Sigmoid colon (tissue), 7 donors: ENCODE results near the gene GPR25. TPM values are rescaled to one million over a fixed set of nuclear protein-coding genes. Genes with fewer than 3 reads are reported as not detected.

Source experiments
- DNase-seq: peaks from one replicate; pipeline ENCODE4 v3.0.0-alpha.2; 2019
- H3K27ac ChIP-seq, 4 donors: fragments of 200-600 bp; sonication (generic); one replicate each; pipeline ENCODE4 v1.5.1; 2016 to 2019; ENCODE audit warnings: mild to moderate bottlenecking in 1 of 4
- H3K27me3 ChIP-seq, 3 donors: fragments of 200-600 bp; sonication (generic); one replicate each; pipeline ENCODE4 v1.5.1; 2019; ENCODE audit warnings: mild to moderate bottlenecking in 1 of 3
- H3K36me3 ChIP-seq, 4 donors: fragments of 200-600 bp; sonication (generic); one replicate each; pipeline ENCODE4 v1.5.1; 2016 to 2019
- H3K4me1 ChIP-seq, 4 donors: fragments of 200-600 bp; sonication (generic); one replicate each; pipeline ENCODE4 v1.5.1; 2017 to 2019
- H3K4me3 ChIP-seq, 4 donors: fragments of 200-600 bp; sonication (generic); one replicate each; pipeline ENCODE4 v1.5.1; 2017 to 2019; ENCODE audit warnings: mild to moderate bottlenecking in 2 of 4, moderate library complexity in 1 of 4
- H3K9me3 ChIP-seq, 4 donors: fragments of 200-600 bp in 3 of 4; sonication (generic) in 3 of 4; one replicate each; pipeline versions ENCODE4 v1.5.1 to v1.6.1; 2013 to 2019
- EP300 ChIP-seq, 4 donors: sonication (generic); formaldehyde crosslinking; IDR thresholded peaks; one replicate each; pipeline ENCODE4 v1.6.1; 2017; ENCODE audit warnings: antibody characterized with exemption in 4 of 4
- POLR2A ChIP-seq, 2 donors: fragments of 450-650 bp; IDR thresholded peaks; one replicate each; pipeline ENCODE4 v1.6.1; 2016; ENCODE audit warnings: antibody characterized with exemption in 2 of 2, mild to moderate bottlenecking in 2 of 2, moderate library complexity in 2 of 2
- POLR2AphosphoS5 ChIP-seq, 4 donors: sonication (generic); formaldehyde crosslinking; IDR thresholded peaks; one replicate each; pipeline ENCODE4 v1.6.1; 2017; ENCODE audit warnings: antibody characterized with exemption in 4 of 4
- WGBS, 2 donors: extraction: QIAGEN DNeasy Blood & Tissue Kit; methylation state at CpG; one replicate each; pipeline ENCODE4 v1.1.7; 2013; 5-methylcytosine and 5-hydroxymethylcytosine counted together
- intact Hi-C: fragments of 100-400 bp; cut with DNase I; formaldehyde crosslinking; loops from one replicate; pipeline ENCODE4 v1.15.1; 2023
- polyA plus RNA-seq, 3 donors: library from polyadenylated mRNA; stranded (reverse); fragments of 200-250 nt; gene quantifications; one replicate each; pipeline ENCODE4 v1.2.3, GENCODE V29; 2013
- total RNA-seq, 4 donors: library from RNA; depleted of rRNA; stranded (reverse); fragments of >200 nt; gene quantifications; one replicate each; pipeline ENCODE4 v1.1.0, GENCODE V29; 2016
- TF ChIP-seq, protein P1 (sequence below), 4 experiments: fragments of 450-650 bp in 3 of 4; fragments of 200-600 bp in 1 of 4; IDR thresholded peaks; one replicate each; pipeline ENCODE4 v1.5.1; 2016 to 2019; ENCODE audit warnings: antibody characterized with exemption in 4 of 4, mild to moderate bottlenecking in 3 of 4, moderate library complexity in 2 of 4
- donor health status: healthy with polysubstance abuse.
- donor health status: Bipolar disorder and iron deficiency.
- donor health status: healthy.

The GPR25 gene
- total and polyA plus RNA-seq, 7 donors, result 1.0 TPM; not detected in 6

GRCh38 chr1:200886594-200886993 is 13.8 kb downstream of the GPR25 start:
- Histone ChIP-seq H3K27me3 (peaks cover 6 to 34% (median 16%) of the 10 kb centered on the region in 3 donors), H3K4me1 (peaks cover 0 to 11% (median 9%) of the 10 kb centered on the region in 4 donors), H3K4me3 (no peak overlapping the region), H3K27ac (no peak overlapping the region), H3K9me3 (no peaks in the 10 kb centered on the region), H3K36me3 (no peaks in the 10 kb centered on the region)
- no peak for DNase-seq
- 89 to 94% methylated on average over 2 of the region's 2 CpGs for WGBS, 2 donors
- intact Hi-C loops, result no loop called here
- TF ChIP-seq POLR2A (IDR thresholded peaks at IDR 0.05) (no peak), POLR2AphosphoS5 (IDR thresholded peaks at IDR 0.05) (no peak), EP300 (IDR thresholded peaks at IDR 0.05) (no peak)
- TF ChIP-seq, protein P1, sequence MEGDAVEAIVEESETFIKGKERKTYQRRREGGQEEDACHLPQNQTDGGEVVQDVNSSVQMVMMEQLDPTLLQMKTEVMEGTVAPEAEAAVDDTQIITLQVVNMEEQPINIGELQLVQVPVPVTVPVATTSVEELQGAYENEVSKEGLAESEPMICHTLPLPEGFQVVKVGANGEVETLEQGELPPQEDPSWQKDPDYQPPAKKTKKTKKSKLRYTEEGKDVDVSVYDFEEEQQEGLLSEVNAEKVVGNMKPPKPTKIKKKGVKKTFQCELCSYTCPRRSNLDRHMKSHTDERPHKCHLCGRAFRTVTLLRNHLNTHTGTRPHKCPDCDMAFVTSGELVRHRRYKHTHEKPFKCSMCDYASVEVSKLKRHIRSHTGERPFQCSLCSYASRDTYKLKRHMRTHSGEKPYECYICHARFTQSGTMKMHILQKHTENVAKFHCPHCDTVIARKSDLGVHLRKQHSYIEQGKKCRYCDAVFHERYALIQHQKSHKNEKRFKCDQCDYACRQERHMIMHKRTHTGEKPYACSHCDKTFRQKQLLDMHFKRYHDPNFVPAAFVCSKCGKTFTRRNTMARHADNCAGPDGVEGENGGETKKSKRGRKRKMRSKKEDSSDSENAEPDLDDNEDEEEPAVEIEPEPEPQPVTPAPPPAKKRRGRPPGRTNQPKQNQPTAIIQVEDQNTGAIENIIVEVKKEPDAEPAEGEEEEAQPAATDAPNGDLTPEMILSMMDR (IDR thresholded peaks at IDR 0.05), result no peak

GRCh38 chr1:200887036-200887435 is 14.3 kb downstream of the GPR25 start:
- Histone ChIP-seq H3K36me3 (no peaks in the 10 kb centered on the region), H3K4me3 (no peak overlapping the region), H3K27ac (no peak overlapping the region), H3K9me3 (no peaks in the 10 kb centered on the region), H3K4me1 (peaks cover 0 to 14% (median 12%) of the 10 kb centered on the region in 4 donors), H3K27me3 (peaks cover 6 to 38% (median 21%) of the 10 kb centered on the region in 3 donors)
- intact Hi-C loops, result no loop called here
- DNase-seq, result peak; percentile 25
- no peak for TF ChIP-seq EP300 (IDR thresholded peaks at IDR 0.05)
- no peak for TF ChIP-seq POLR2A (IDR thresholded peaks at IDR 0.05)
- no peak for TF ChIP-seq POLR2AphosphoS5 (IDR thresholded peaks at IDR 0.05)
- TF ChIP-seq, protein P1 (IDR thresholded peaks at IDR 0.05), result no peak
- WGBS, 2 donors, result 74 to 76% methylated on average over 11 of the region's 11 CpGs

- Histone ChIP-seq H3K4me3 (no peak overlapping the region), H3K36me3 (no peaks in the 10 kb centered on the region), H3K4me1 (peaks cover 0 to 14% (median 12%) of the 10 kb centered on the region in 4 donors), H3K27me3 (peaks cover 6 to 41% (median 25%) of the 10 kb centered on the region in 3 donors), H3K27ac (no peak overlapping the region), H3K9me3 (no peaks in the 10 kb centered on the region)
- intact Hi-C loops, result no loop called here
- 69 to 88% methylated on average over 9 of the region's 9 CpGs for WGBS, 2 donors
- peak; percentile 25 for DNase-seq
- TF ChIP-seq, protein P1 (IDR thresholded peaks at IDR 0.05), result no peak
- no peak for TF ChIP-seq POLR2AphosphoS5 (IDR thresholded peaks at IDR 0.05)
- TF ChIP-seq EP300 (IDR thresholded peaks at IDR 0.05), result no peak
- no peak for TF ChIP-seq POLR2A (IDR thresholded peaks at IDR 0.05)
These were observed 15.1 kb downstream of the GPR25 start for GRCh38 chr1:200887772-200888348.

DNA sequence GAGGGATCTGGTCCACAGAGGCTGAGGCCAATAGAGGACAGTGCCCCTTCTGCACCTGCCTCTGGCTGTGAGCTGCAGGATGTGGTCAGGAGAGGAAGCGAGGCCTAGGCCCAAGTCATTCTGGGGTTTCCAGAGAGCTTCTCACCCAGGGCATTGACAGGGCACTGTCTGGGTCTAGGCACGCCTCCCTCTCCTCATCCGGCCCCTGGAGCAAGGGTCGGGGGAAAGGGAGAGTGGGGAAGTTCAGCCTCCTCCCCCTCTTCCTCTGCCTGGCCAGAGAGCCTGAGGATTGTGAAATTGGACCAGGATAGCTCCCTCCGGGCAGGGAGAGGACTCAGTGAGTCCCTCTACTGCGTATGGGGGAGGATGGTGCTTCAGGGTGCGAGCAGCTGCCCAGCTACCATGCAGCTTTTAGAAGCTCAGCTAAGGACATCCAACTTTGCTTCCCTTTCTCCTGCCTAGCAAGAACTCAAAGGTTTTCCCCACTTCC is 15.6 kb downstream of the GPR25 start:
- H3K27ac ChIP-seq, result no peak overlapping the region
- peaks cover 0 to 14% (median 12%) of the 10 kb centered on the region in 4 donors for H3K4me1 ChIP-seq
- H3K9me3 ChIP-seq, result no peaks in the 10 kb centered on the region
- TF ChIP-seq, protein P1 (IDR thresholded peaks at IDR 0.05), result no peak
- TF ChIP-seq POLR2A (IDR thresholded peaks at IDR 0.05) (no peak), EP300 (IDR thresholded peaks at IDR 0.05) (no peak), POLR2AphosphoS5 (IDR thresholded peaks at IDR 0.05) (no peak)
- WGBS, 2 donors, result 49 to 82% methylated on average over 7 of the region's 7 CpGs
- DNase-seq, result peak; percentile 53
- H3K27me3 ChIP-seq, result peaks cover 6 to 41% (median 25%) of the 10 kb centered on the region in 3 donors
- H3K36me3 ChIP-seq, result no peaks in the 10 kb centered on the region
- no peak overlapping the region for H3K4me3 ChIP-seq
- intact Hi-C loops, result no loop called here
